ENCODE measurements around the gene MTM1. TPM values are rescaled to one million over a fixed set of nuclear protein-coding genes. Genes with fewer than 3 reads are reported as not detected.

MTM1 gene
- total RNA-seq, 3 donors from 2014 or later, result 14.7 to 17.3 (median 14.7) TPM

- TF ChIP-seq CTCF (IDR thresholded peaks at IDR 0.05) (no peak), POLR2AphosphoS5 (IDR thresholded peaks at IDR 0.05) (no peak), POLR2A (IDR thresholded peaks at IDR 0.05) (no peak)
- intact Hi-C loops (cut with DNase I; ENCODE audit: low total_unique reads), result no loop called here
- H3K27me3 ChIP-seq, result peaks cover 0 to 24% of the 10 kb centered on the region in 2 donors
- H3K27ac ChIP-seq, result no peak overlapping the region
- H3K4me1 ChIP-seq, result no peaks in the 10 kb centered on the region
- H3K9me3 ChIP-seq, result no peaks in the 10 kb centered on the region
- H3K36me3 ChIP-seq, result no peaks in the 10 kb centered on the region
- DNase-seq (ENCODE audit: low spot score in 2 of 2), result no peak
- no peak overlapping the region for H3K4me3 ChIP-seq
Measured at GRCh38 chrX:150544835-150545770, 23.3 kb upstream of the MTM1 start.

- no peak for DNase-seq (ENCODE audit: low spot score in 2 of 2)
- no peak for TF ChIP-seq CTCF (IDR thresholded peaks at IDR 0.05)
- TF ChIP-seq POLR2AphosphoS5 (IDR thresholded peaks at IDR 0.05), result no peak
- no peak for TF ChIP-seq POLR2A (IDR thresholded peaks at IDR 0.05)
- Histone ChIP-seq H3K4me3 (no peak overlapping the region), H3K4me1 (no peaks in the 10 kb centered on the region), H3K27ac (peak overlapping the region; percentile 73 to 87), H3K36me3 (no peaks in the 10 kb centered on the region), H3K9me3 (no peaks in the 10 kb centered on the region), H3K27me3 (peaks cover 0 to 34% of the 10 kb centered on the region in 2 donors)
- intact Hi-C loops (cut with DNase I; ENCODE audit: low total_unique reads), result no loop called here
Measured at GRCh38 chrX:150546711-150547153, 21.7 kb upstream of the MTM1 start.

GRCh38 chrX:150547375-150548115 is 20.9 kb upstream of the MTM1 start:
- Histone ChIP-seq H3K9me3 (no peaks in the 10 kb centered on the region), H3K4me1 (no peaks in the 10 kb centered on the region), H3K27ac (peak overlapping the region; percentile 73 to 87), H3K36me3 (no peaks in the 10 kb centered on the region), H3K27me3 (peaks cover 0 to 30% of the 10 kb centered on the region in 2 donors), H3K4me3 (peak overlapping the region; percentile 29 to 70 (median 48))
- TF ChIP-seq POLR2AphosphoS5 (IDR thresholded peaks at IDR 0.05) (peak in 1 of 3 donors; percentile 26), CTCF (IDR thresholded peaks at IDR 0.05) (no peak)
- peak; percentile 41 to 62 for DNase-seq (ENCODE audit: low spot score in 2 of 2)
- intact Hi-C loops (cut with DNase I; ENCODE audit: low total_unique reads), result no loop called here

- Histone ChIP-seq H3K36me3 (no peaks in the 10 kb centered on the region), H3K27ac (peak overlapping the region; percentile 73 to 87), H3K27me3 (peaks cover 0 to 30% of the 10 kb centered on the region in 2 donors), H3K9me3 (no peaks in the 10 kb centered on the region), H3K4me1 (no peaks in the 10 kb centered on the region), H3K4me3 (peak overlapping the region in 2 of 3 donors; percentile 48 to 70)
- no peak for DNase-seq (ENCODE audit: low spot score in 2 of 2)
- TF ChIP-seq CTCF (IDR thresholded peaks at IDR 0.05) (no peak), POLR2A (IDR thresholded peaks at IDR 0.05) (no peak), POLR2AphosphoS5 (IDR thresholded peaks at IDR 0.05) (no peak)
- intact Hi-C loops (cut with DNase I; ENCODE audit: low total_unique reads), result no loop called here
Measured at GRCh38 chrX:150548251-150548650, 20.2 kb upstream of the MTM1 start.
